ENCODE measurements around the gene TRAPPC10.
A peak's percentile ranks its signal among the peaks of the same experiment; 100 is the strongest.

The TRAPPC10 gene

GRCh38 chr21:44070391-44070790, 58.3 kb downstream of the TRAPPC10 start:
- no peak for DNase-seq

- no peak for DNase-seq
These were observed 59.4 kb downstream of the TRAPPC10 start for GRCh38 chr21:44071359-44072104.

- no peak for DNase-seq
These were observed 60.0 kb downstream of the TRAPPC10 start for GRCh38 chr21:44072111-44072510.

- DNase-seq, result no peak
These were observed 62.3 kb downstream of the TRAPPC10 start for GRCh38 chr21:44074315-44074958.

- no peak for DNase-seq
These were observed 64.2 kb downstream of the TRAPPC10 start for GRCh38 chr21:44076316-44076715.

GRCh38 chr21:44078411-44078981, 66.4 kb downstream of the TRAPPC10 start:
- no peak for DNase-seq

GRCh38 chr21:44079446-44079845, 67.3 kb downstream of the TRAPPC10 start:
- no peak for DNase-seq

- no peak for DNase-seq
These were observed 67.7 kb downstream of the TRAPPC10 start for GRCh38 chr21:44079846-44080245.

GRCh38 chr21:44082648-44083440, 70.7 kb downstream of the TRAPPC10 start:
- no peak for DNase-seq

GRCh38 chr21:44083631-44084291, 71.7 kb downstream of the TRAPPC10 start:
- DNase-seq, result peak; percentile 48 to 55

- no peak for DNase-seq
These were observed 72.6 kb downstream of the TRAPPC10 start for GRCh38 chr21:44084496-44085241.

- DNase-seq, result no peak
These were observed 73.6 kb downstream of the TRAPPC10 start for GRCh38 chr21:44085491-44086321.

- DNase-seq, result no peak
These were observed 74.7 kb downstream of the TRAPPC10 start for GRCh38 chr21:44086636-44087425.

- no peak for DNase-seq
These were observed 75.6 kb downstream of the TRAPPC10 start for GRCh38 chr21:44087426-44088400.

GRCh38 chr21:44088401-44088780, 76.3 kb downstream of the TRAPPC10 start:
- DNase-seq, result no peak

GRCh38 chr21:44089001-44089911, 77.1 kb downstream of the TRAPPC10 start:
- peak; percentile 33 to 34 for DNase-seq

GRCh38 chr21:44090325-44090724, 78.2 kb downstream of the TRAPPC10 start:
- no peak for DNase-seq

- DNase-seq, result no peak
These were observed 80.1 kb downstream of the TRAPPC10 start for GRCh38 chr21:44092211-44092610.

All from activated CD4-positive, alpha-beta T cell treated with anti-CD3 and anti-CD28 coated beads for 4 hours (primary cell).